PC-3 (cell line): Measurements from ENCODE around the gene RBMS3. TPM values are rescaled to one million over a fixed set of nuclear protein-coding genes. Genes with fewer than 3 reads are reported as not detected.

ENCODE experiments used
- ATAC-seq: fragments of 200-7000 bp; cut with Tn5 transposase; 2 replicates; pipeline ENCODE4 v1.9.1; 2020; ENCODE audit warnings: mild to moderate bottlenecking, moderate library complexity
- BruUV-seq: library from RNA; stranded (reverse); fragments of 400-500 nt; replicated peaks from 2 replicates; lab custom pipeline; 2021; lab: Mats Ljungman, UMichigan
- CTCF ChIA-PET: fragments of 300-600 bp; sonication (Branson Sonifier 250); formaldehyde crosslinking; loops from one replicate; lab custom pipeline; 2022; ENCODE audit warnings: antibody characterized with exemption; lab: Charles Lee
- POLR2A ChIA-PET: fragments of 300-600 bp; sonication (Branson Sonifier 250); formaldehyde crosslinking; loops from one replicate; lab custom pipeline; 2022; ENCODE audit warnings: antibody characterized with exemption; ENCODE audit not compliant: unreplicated experiment; lab: Charles Lee
- DNase-seq: peaks from one replicate; pipeline ENCODE4 v3.0.0-alpha.2; 2015
- H2AFZ ChIP-seq: fragments of 300-600 bp; sonication (generic); 2 replicates; pipeline ENCODE4 v1.6.0; 2016; ENCODE audit warnings: antibody characterized with exemption, low read length
- H3F3A ChIP-seq: fragments of 300-600 bp; sonication (generic); one replicate; pipeline ENCODE4 v1.6.0; 2017; ENCODE audit warnings: antibody characterized with exemption, low read length, control low read depth, mild to moderate bottlenecking; ENCODE audit not compliant: unreplicated experiment
- H3K27ac ChIP-seq: fragments of 300-600 bp; sonication (generic); 2 replicates; pipeline ENCODE4 v1.5.1; 2016; ENCODE audit warnings: mild to moderate bottlenecking, low read length
- H3K27me3 ChIP-seq: fragments of 300-600 bp; sonication (generic); 2 replicates; pipeline ENCODE4 v1.6.1; 2016; ENCODE audit warnings: low read length, mixed read lengths
- H3K36me3 ChIP-seq: fragments of 300-600 bp; sonication (generic); 2 replicates; pipeline ENCODE4 v1.6.1; 2016; ENCODE audit warnings: low read depth, mixed run types, low read length, mixed read lengths
- H3K4me1 ChIP-seq: fragments of 300-600 bp; sonication (generic); 2 replicates; pipeline ENCODE4 v1.5.1; 2016; ENCODE audit warnings: low read length; ENCODE audit not compliant: insufficient read depth
- H3K4me2 ChIP-seq: fragments of 300-600 bp; sonication (generic); 2 replicates; pipeline ENCODE4 v1.6.0; 2016; ENCODE audit warnings: low read length
- H3K4me3 ChIP-seq: fragments of 300-600 bp; sonication (generic); 2 replicates; pipeline ENCODE4 v1.5.1; 2016; ENCODE audit warnings: mild to moderate bottlenecking, low read length, mixed read lengths
- H3K79me2 ChIP-seq: fragments of 300-600 bp; sonication (generic); 2 replicates; pipeline ENCODE4 v1.6.1; 2017; ENCODE audit warnings: low read length, mixed read lengths
- H3K9ac ChIP-seq: fragments of 300-600 bp; sonication (generic); 2 replicates; pipeline ENCODE4 v1.6.0; 2016; ENCODE audit warnings: mild to moderate bottlenecking, low read length
- H3K9me2 ChIP-seq: fragments of 300-600 bp; sonication (generic); replicated peaks from 2 replicates; pipeline ENCODE4 v1.6.1; 2016; ENCODE audit warnings: mixed run types, low read length, mixed read lengths
- H3K9me3 ChIP-seq: fragments of 300-600 bp; sonication (generic); 2 replicates; pipeline ENCODE4 v1.6.1; 2016; ENCODE audit warnings: low read length, mixed read lengths
- H4K20me1 ChIP-seq: fragments of 300-600 bp; sonication (generic); 2 replicates; pipeline ENCODE4 v1.6.1; 2016; ENCODE audit warnings: low read length, mixed read lengths
- CTCF ChIP-seq: fragments of 300-600 bp; sonication (generic); conservative IDR thresholded peaks from 2 replicates; pipeline ENCODE4 v1.5.1; 2017; ENCODE audit warnings: antibody characterized with exemption, low read depth, mild to moderate bottlenecking, low read length
- EZH2 ChIP-seq: fragments of 300-600 bp; sonication (generic); IDR thresholded peaks from one replicate; pipeline ENCODE4 v1.6.1; 2017; ENCODE audit warnings: antibody characterized with exemption, mild to moderate bottlenecking, low read length; ENCODE audit not compliant: unreplicated experiment
- EZH2phosphoT487 ChIP-seq: fragments of 300-600 bp; sonication (generic); IDR thresholded peaks from 2 replicates; pipeline ENCODE4 v1.6.1; 2018; ENCODE audit warnings: mild to moderate bottlenecking, antibody characterized with exemption, low read length, borderline replicate concordance
- intact Hi-C: fragments of 100-400 bp; cut with micrococcal nuclease; formaldehyde crosslinking; loops from 2 replicates; pipeline ENCODE4 v1.9.0; 2023
- total RNA-seq: library from RNA; depleted of rRNA; stranded (reverse); fragments of >200 nt; gene quantifications from 2 replicates; pipeline ENCODE4 v1.2.3, GENCODE V29; 2014

The RBMS3 gene
- total RNA-seq, 1 experiment from 2014 or later = 5.4 TPM

GRCh38 chr3:29822071-29822470 is 541.2 kb downstream of the RBMS3 start:
- peak; percentile 44 for DNase-seq

GRCh38 chr3:29823233-29823632 is 542.4 kb downstream of the RBMS3 start:
- intact Hi-C loops = no loop called here
- no peak for DNase-seq
- no peaks in the 10 kb centered on the region for H3K27me3 ChIP-seq
- H3K79me2 ChIP-seq = no peaks in the 10 kb centered on the region
- H3K4me1 ChIP-seq = no peaks in the 10 kb centered on the region
- POLR2A ChIA-PET = no interaction called here
- no peaks in the 10 kb centered on the region for H4K20me1 ChIP-seq
- no peak overlapping the region for H3K27ac ChIP-seq
- TF ChIP-seq EZH2phosphoT487 (no peak), EZH2 (no peak), CTCF (no peak)
- no peak overlapping the region for H3K9ac ChIP-seq
- H2AFZ ChIP-seq = no peak overlapping the region
- CTCF ChIA-PET = no interaction called here
- H3K36me3 ChIP-seq = no peaks in the 10 kb centered on the region
- no peak overlapping the region for H3K4me3 ChIP-seq
- BruUV-seq = no TSS peak
- no peak for ATAC-seq
- no peaks in the 10 kb centered on the region for H3F3A ChIP-seq
- H3K4me2 ChIP-seq = no peak overlapping the region
- H3K9me3 ChIP-seq = no peaks in the 10 kb centered on the region
- H3K9me2 ChIP-seq = no peaks in the 10 kb centered on the region

More at GRCh38 chr3:29822071-29822470, 541.2 kb downstream of the RBMS3 start:
- CTCF ChIA-PET = no interaction called here
- H3F3A ChIP-seq = no peaks in the 10 kb centered on the region
- no peak overlapping the region for H3K4me3 ChIP-seq
- H4K20me1 ChIP-seq = no peaks in the 10 kb centered on the region
- H3K9me2 ChIP-seq = no peaks in the 10 kb centered on the region
- no peak overlapping the region for H2AFZ ChIP-seq
- peak; percentile 64 for ATAC-seq
- H3K27me3 ChIP-seq = no peaks in the 10 kb centered on the region
- no peak overlapping the region for H3K4me2 ChIP-seq
- H3K27ac ChIP-seq = no peak overlapping the region
- no peak overlapping the region for H3K9ac ChIP-seq
- TF ChIP-seq EZH2 (no peak), CTCF (no peak), EZH2phosphoT487 (no peak)
- POLR2A ChIA-PET = no interaction called here
- intact Hi-C loops = no loop called here
- no TSS peak for BruUV-seq
- H3K36me3 ChIP-seq = no peaks in the 10 kb centered on the region
- no peaks in the 10 kb centered on the region for H3K9me3 ChIP-seq
- no peaks in the 10 kb centered on the region for H3K4me1 ChIP-seq
- no peaks in the 10 kb centered on the region for H3K79me2 ChIP-seq

GRCh38 chr3:29826712-29827111 is 545.8 kb downstream of the RBMS3 start:
- Histone ChIP-seq H3K4me2 (no peak overlapping the region), H3K9me2 (no peaks in the 10 kb centered on the region), H3F3A (no peaks in the 10 kb centered on the region), H2AFZ (no peak overlapping the region), H3K9me3 (no peaks in the 10 kb centered on the region), H3K79me2 (no peaks in the 10 kb centered on the region), H3K36me3 (no peaks in the 10 kb centered on the region), H3K4me1 (no peaks in the 10 kb centered on the region), H3K9ac (no peak overlapping the region), H3K4me3 (no peak overlapping the region), H3K27me3 (no peaks in the 10 kb centered on the region), H4K20me1 (no peaks in the 10 kb centered on the region), H3K27ac (no peak overlapping the region)
- ChIA-PET CTCF (no interaction called here), POLR2A (no interaction called here)
- intact Hi-C loops = no loop called here
- no peak for TF ChIP-seq CTCF
- TF ChIP-seq EZH2 = no peak
- TF ChIP-seq EZH2phosphoT487 = no peak
- no peak for DNase-seq
- no peak for ATAC-seq
- BruUV-seq = no TSS peak
